ENCODE data around the gene EIF2D.

Gene EIF2D

DNA sequence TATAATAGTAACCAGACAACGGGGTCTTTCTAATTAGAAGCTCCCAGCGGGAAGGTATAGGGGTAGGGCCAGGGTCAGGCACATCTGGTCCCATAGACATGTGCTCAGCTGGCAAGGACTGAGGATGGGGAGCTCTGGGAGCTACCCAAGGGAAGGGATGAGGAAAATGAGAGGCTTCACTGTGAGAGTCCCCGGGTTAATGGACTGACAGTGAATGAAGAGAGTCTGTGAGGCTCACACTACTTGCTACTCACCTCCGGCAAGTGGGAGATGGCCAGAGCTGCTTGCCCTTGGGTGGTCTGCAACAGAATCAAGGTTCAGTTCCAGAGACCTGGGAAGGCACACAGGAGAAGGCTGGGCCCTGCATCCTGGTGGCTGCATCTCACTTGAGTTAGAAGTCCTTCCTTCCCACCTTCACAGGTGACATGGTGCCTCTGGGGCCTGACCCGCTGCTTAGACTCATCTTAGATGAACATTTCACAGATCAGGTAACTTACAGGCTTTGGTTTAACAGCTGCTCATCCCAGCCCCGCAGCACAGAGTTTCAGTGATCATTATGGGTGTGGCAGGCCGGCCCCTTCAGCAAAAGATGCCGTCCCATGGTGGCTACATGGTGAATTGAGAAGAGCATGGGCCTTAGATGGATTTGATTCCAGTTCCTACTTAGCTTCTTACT is 31.7 kb downstream of the EIF2D start:
- H3K9me3 ChIP-seq (ENCODE audit: control insufficient read depth, low read length): no peaks in the 10 kb centered on the region
- H3K36me3 ChIP-seq (ENCODE audit: control insufficient read depth, insufficient read depth, low read length): no peaks in the 10 kb centered on the region
- H3K4me3 ChIP-seq (ENCODE audit: insufficient read depth, low read depth, low read length): no peak overlapping the region
- 93 to 94% methylated on average over 8 of the region's 8 CpGs for WGBS, 2 experiments
- no peaks in the 10 kb centered on the region for H3K4me1 ChIP-seq (ENCODE audit: control insufficient read depth, insufficient read depth, low read length)
- no peaks in the 10 kb centered on the region for H3K27me3 ChIP-seq (ENCODE audit: control insufficient read depth, insufficient read depth, low read length, poor library complexity, severe bottlenecking)
- no peak overlapping the region for H3K27ac ChIP-seq (ENCODE audit: insufficient read depth, low read depth, low read length, poor library complexity, severe bottlenecking)

DNA sequence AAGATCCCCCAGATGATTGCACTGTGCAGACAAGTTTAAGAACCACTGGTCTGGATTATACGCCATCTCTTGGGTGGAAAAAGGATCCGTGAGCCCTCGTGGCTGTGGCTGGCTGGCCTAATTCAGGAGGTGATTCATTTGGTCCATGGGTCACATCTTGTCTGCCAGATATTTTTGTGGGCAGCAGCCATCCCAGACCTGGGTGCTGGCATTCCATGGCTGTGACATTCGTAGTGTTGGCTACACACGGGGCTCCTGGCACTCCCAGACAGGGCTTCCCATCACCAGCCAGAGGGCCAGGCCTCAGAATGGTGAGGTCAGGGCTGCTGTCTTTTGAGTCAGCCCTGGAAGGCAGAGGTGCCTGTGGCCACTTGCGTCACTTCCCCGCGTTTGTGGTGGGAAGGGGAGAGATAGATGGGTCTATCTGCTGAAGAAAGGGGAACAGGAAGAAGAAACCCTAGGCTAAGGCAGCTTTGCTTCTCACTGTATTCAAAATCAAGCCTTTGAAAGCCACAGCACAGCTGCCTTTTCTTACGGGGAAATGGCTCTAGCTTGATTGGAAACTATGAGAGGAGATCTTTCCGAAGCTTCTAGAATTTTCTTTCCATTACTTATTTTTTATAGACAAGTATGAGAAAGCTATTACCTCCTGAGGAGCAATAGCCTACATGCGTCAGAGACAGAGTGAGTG is 32.4 kb downstream of the EIF2D start:
- no peak overlapping the region for H3K27ac ChIP-seq (ENCODE audit: insufficient read depth, low read depth, low read length, poor library complexity, severe bottlenecking)
- H3K36me3 ChIP-seq (ENCODE audit: control insufficient read depth, insufficient read depth, low read length): no peaks in the 10 kb centered on the region
- 90 to 93% methylated on average over 11 of the region's 11 CpGs for whole genome bisulfite sequencing, 2 experiments
- no peaks in the 10 kb centered on the region for H3K9me3 ChIP-seq (ENCODE audit: control insufficient read depth, low read length)
- H3K4me1 ChIP-seq (ENCODE audit: control insufficient read depth, insufficient read depth, low read length): no peaks in the 10 kb centered on the region
- no peaks in the 10 kb centered on the region for H3K27me3 ChIP-seq (ENCODE audit: control insufficient read depth, insufficient read depth, low read length, poor library complexity, severe bottlenecking)
- no peak overlapping the region for H3K4me3 ChIP-seq (ENCODE audit: insufficient read depth, low read depth, low read length)

DNA sequence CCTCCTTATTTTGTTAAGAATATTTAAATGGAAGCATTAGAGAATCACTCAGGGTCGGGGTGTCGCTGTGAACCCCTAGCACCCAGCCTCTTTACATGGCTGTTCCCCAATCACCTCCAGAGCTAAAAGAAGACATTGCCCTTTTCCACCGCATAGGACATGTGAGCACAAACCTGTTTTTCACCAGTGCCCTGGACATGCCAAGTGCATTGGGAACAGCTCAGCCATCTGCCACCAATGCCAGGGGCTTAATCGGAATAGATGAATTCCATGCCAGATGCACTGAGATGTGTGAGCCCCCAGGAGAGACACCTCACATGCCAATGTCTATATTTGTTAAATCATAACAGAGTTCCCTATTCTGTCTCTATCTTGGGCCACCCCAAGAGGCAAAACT is 33.3 kb downstream of the EIF2D start:
- no peak overlapping the region for H3K4me3 ChIP-seq (ENCODE audit: insufficient read depth, low read depth, low read length)
- no peaks in the 10 kb centered on the region for H3K9me3 ChIP-seq (ENCODE audit: control insufficient read depth, low read length)
- no peaks in the 10 kb centered on the region for H3K36me3 ChIP-seq (ENCODE audit: control insufficient read depth, insufficient read depth, low read length)
- H3K27me3 ChIP-seq (ENCODE audit: control insufficient read depth, insufficient read depth, low read length, poor library complexity, severe bottlenecking): no peaks in the 10 kb centered on the region
- no peak overlapping the region for H3K27ac ChIP-seq (ENCODE audit: insufficient read depth, low read depth, low read length, poor library complexity, severe bottlenecking)
- WGBS, 2 experiments: 90 to 92% methylated on average over 4 of the region's 4 CpGs
- H3K4me1 ChIP-seq (ENCODE audit: control insufficient read depth, insufficient read depth, low read length): no peaks in the 10 kb centered on the region

DNA sequence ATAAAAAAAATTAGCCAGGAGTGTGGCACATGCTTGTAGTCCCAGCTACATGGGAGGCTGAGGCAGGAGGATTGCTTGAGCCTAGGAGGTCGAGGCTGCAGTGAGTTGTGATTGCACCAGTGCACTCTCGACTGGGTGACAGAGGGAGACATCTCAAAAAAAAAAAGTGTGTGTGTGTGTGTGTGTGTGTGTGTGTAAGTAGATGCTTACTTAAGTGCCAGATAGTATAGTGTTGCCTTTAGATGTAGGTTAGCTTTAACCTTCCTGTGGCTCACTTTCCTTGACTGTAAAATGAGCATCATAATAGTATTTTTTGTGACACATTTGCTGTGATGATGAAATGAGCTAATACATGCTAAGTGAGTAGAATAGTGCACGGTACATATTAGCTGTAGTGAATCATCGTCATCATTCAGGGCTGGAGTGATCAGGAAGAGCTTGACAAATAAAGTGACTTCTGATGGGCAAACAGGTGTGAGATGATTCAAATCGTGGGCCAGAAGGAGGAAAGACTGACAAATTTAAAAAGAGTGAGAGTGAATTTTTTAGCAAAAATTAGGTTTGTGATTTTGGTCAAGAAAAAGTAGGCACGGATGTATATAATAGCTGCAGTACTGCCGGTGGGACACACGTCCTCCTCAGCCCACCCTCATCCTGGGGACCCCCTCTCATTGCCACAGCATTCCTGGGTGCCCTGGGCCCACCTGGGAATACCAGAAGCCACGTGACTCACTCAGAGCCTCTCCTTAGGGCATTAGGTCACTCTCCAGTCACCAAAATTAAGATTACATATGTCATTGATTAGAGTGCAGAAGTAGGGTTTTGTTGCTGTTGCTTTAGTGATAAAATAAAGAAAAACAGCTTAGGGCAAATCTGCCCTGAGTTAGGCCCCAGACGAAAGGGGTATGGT is 33.9 kb downstream of the EIF2D start:
- WGBS, 2 experiments: 89 to 91% methylated on average over 10 of the region's 10 CpGs
- H3K27ac ChIP-seq (ENCODE audit: insufficient read depth, low read depth, low read length, poor library complexity, severe bottlenecking): no peak overlapping the region
- no peaks in the 10 kb centered on the region for H3K36me3 ChIP-seq (ENCODE audit: control insufficient read depth, insufficient read depth, low read length)
- H3K9me3 ChIP-seq (ENCODE audit: control insufficient read depth, low read length): no peaks in the 10 kb centered on the region
- no peaks in the 10 kb centered on the region for H3K27me3 ChIP-seq (ENCODE audit: control insufficient read depth, insufficient read depth, low read length, poor library complexity, severe bottlenecking)
- H3K4me1 ChIP-seq (ENCODE audit: control insufficient read depth, insufficient read depth, low read length): no peaks in the 10 kb centered on the region
- no peak overlapping the region for H3K4me3 ChIP-seq (ENCODE audit: insufficient read depth, low read depth, low read length)

DNA sequence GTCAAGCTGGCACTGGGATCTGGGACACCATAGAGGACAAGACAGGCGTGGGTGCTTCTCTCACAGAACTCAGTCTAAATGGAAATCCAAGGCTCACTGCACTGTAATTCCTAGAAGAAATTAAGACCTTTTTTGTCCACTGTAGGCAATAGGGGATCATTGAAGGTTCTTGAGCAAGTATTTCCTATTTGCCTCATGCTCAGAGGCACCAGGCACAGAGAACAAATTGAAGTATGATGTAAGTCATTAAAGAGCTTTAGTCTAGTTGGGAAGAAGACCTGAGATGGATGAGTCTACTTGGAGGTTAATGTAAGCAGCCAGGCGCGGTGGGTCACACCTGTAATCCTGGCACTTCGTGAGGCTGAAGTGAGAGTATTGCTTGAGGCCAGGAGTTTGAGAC is 34.6 kb downstream of the EIF2D start:
- H3K9me3 ChIP-seq (ENCODE audit: control insufficient read depth, low read length): no peaks in the 10 kb centered on the region
- H3K4me1 ChIP-seq (ENCODE audit: control insufficient read depth, insufficient read depth, low read length): no peaks in the 10 kb centered on the region
- 71 to 73% methylated on average over 4 of the region's 4 CpGs for WGBS, 2 experiments
- no peaks in the 10 kb centered on the region for H3K36me3 ChIP-seq (ENCODE audit: control insufficient read depth, insufficient read depth, low read length)
- H3K27ac ChIP-seq (ENCODE audit: insufficient read depth, low read depth, low read length, poor library complexity, severe bottlenecking): no peak overlapping the region
- H3K27me3 ChIP-seq (ENCODE audit: control insufficient read depth, insufficient read depth, low read length, poor library complexity, severe bottlenecking): no peaks in the 10 kb centered on the region
- no peak overlapping the region for H3K4me3 ChIP-seq (ENCODE audit: insufficient read depth, low read depth, low read length)

DNA sequence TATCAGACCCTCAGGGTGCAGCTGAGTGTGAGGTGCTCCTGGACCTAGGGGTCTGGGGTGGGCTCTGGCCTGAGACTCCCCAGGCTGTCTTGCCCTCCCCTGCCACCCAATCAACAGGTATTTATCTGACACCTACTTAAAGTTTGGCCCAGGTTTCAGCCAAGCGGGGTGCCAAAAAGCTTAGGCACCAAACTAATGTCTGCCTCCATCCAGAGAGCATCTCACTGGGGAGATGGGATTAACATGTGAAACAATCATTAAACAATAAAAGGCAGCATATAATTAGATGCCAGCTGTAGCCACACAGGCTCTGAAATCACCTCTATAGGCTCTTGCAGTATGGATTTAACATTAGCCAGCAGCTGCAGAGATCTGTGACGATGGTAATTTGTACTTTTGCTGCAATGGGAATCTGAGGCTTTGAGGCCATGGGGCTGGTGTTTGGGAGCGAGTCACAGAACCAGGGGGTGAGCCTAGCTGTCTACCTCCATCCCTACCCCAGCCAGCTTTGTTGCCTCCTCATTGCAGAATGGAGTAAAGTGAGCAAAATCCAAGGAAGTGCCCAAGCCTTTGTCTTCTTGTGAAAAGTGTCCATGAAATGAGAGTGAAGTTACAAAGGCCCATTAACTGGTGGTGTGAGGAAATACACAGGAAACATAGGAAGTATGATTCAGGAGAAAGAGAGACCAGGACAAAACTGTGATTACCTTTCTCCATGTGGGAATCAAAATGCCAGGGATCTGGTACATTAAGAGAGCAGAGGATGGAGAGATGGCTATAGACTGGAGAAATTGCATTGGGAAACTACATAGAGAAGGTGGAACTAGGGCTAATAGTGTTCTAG is 36.1 kb downstream of the EIF2D start:
- H3K36me3 ChIP-seq (ENCODE audit: control insufficient read depth, insufficient read depth, low read length): no peaks in the 10 kb centered on the region
- 86 to 87% methylated on average over 3 of the region's 3 CpGs for WGBS, 2 experiments
- H3K4me1 ChIP-seq (ENCODE audit: control insufficient read depth, insufficient read depth, low read length): no peaks in the 10 kb centered on the region

DNA sequence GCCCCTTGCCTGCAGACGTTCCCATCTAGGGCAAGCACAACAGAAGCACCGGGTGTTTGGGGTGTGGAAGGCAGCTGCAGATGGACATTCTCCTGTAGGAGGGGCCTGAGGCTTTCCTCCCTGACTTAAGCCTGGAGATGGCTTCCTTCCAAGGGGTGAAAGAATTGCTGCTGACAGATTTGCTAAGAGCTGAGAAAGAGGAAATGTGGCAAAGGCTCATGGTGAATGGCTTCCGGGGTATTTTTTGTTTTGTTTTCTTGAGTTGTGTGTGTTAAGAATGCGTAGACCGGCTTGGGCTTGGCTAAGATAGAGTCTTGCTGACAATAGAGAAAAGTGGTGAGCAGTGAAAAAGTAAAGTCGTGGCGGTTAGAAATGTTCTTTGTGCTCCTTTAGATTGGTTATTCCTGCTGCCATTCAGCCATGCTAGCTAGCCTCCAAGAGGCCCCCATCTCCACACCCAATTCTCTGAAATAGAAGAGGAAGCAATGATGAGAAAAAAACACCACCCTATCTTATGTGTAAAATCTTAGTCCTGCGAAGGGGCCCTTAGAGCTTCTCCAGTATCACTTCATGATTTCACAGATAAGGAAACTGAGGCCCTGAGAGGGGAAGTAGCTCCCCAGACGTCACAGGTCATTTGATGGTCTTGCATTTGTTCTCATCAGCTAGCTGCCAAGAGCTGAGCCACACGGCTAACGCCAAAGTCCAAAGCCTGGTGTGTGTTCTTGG is 36.9 kb downstream of the EIF2D start:
- H3K36me3 ChIP-seq (ENCODE audit: control insufficient read depth, insufficient read depth, low read length): no peaks in the 10 kb centered on the region
- H3K9me3 ChIP-seq (ENCODE audit: control insufficient read depth, low read length): no peaks in the 10 kb centered on the region
- H3K27ac ChIP-seq (ENCODE audit: insufficient read depth, low read depth, low read length, poor library complexity, severe bottlenecking): no peak overlapping the region
- no peaks in the 10 kb centered on the region for H3K27me3 ChIP-seq (ENCODE audit: control insufficient read depth, insufficient read depth, low read length, poor library complexity, severe bottlenecking)
- 75 to 76% methylated on average over 11 of the region's 11 CpGs for WGBS, 2 experiments
- H3K4me1 ChIP-seq (ENCODE audit: control insufficient read depth, insufficient read depth, low read length): no peaks in the 10 kb centered on the region
- no peak overlapping the region for H3K4me3 ChIP-seq (ENCODE audit: insufficient read depth, low read depth, low read length)

More for the DNA sequence above, 36.1 kb downstream of the EIF2D start:
- Histone ChIP-seq H3K4me3 (ENCODE audit: insufficient read depth, low read depth, low read length) (no peak overlapping the region), H3K27me3 (ENCODE audit: control insufficient read depth, insufficient read depth, low read length, poor library complexity, severe bottlenecking) (no peaks in the 10 kb centered on the region), H3K27ac (ENCODE audit: insufficient read depth, low read depth, low read length, poor library complexity, severe bottlenecking) (no peak overlapping the region), H3K9me3 (ENCODE audit: control insufficient read depth, low read length) (no peaks in the 10 kb centered on the region)

DNA sequence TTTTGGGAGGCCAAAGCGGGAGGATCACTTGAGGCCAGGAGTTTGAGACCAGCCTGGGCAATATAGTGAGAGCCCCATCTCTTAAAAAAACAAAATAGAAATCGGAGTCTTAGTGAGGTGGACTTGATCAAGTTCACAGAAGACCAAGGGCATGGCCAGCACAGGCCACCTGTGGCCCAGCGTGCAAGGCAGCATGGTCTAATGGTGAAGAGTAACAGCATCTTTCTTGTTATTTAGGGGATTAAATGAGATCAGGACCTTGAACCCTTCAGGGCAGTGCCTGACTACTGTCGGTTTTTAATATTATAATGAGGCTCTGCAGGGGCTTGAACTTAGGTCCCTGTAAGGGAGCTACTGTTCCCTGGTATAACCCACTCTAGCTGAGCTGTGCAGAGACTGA is 38.5 kb downstream of the EIF2D start:
- H3K4me1 ChIP-seq (ENCODE audit: control insufficient read depth, insufficient read depth, low read length): no peaks in the 10 kb centered on the region
- no peaks in the 10 kb centered on the region for H3K36me3 ChIP-seq (ENCODE audit: control insufficient read depth, insufficient read depth, low read length)
- H3K9me3 ChIP-seq (ENCODE audit: control insufficient read depth, low read length): no peaks in the 10 kb centered on the region
- no peak overlapping the region for H3K27ac ChIP-seq (ENCODE audit: insufficient read depth, low read depth, low read length, poor library complexity, severe bottlenecking)
- no peak overlapping the region for H3K4me3 ChIP-seq (ENCODE audit: insufficient read depth, low read depth, low read length)
- H3K27me3 ChIP-seq (ENCODE audit: control insufficient read depth, insufficient read depth, low read length, poor library complexity, severe bottlenecking): no peaks in the 10 kb centered on the region
- WGBS, 2 experiments: 89 to 90% methylated on average over 4 of the region's 4 CpGs

DNA sequence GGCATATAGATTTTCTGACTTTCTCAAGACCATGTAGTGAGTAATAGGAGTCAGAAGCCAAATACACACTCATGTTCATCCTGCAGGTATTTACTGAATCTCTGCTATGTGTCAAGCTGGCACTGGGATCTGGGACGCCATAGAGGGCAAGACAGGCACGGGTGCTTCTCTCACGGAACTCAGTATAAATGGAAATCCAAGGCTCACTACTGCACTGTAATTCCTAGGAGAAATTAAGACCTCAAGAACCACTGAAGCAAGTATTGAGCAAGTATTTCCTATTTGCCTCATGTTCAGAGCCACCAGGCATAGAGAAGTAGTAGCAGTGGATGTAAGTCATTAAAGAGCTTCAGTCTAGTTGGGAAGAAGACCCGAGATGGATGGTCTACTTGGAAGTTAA is 38.9 kb downstream of the EIF2D start:
- Histone ChIP-seq H3K4me3 (ENCODE audit: insufficient read depth, low read depth, low read length) (no peak overlapping the region), H3K36me3 (ENCODE audit: control insufficient read depth, insufficient read depth, low read length) (no peaks in the 10 kb centered on the region), H3K4me1 (ENCODE audit: control insufficient read depth, insufficient read depth, low read length) (no peaks in the 10 kb centered on the region), H3K9me3 (ENCODE audit: control insufficient read depth, low read length) (no peaks in the 10 kb centered on the region), H3K27me3 (ENCODE audit: control insufficient read depth, insufficient read depth, low read length, poor library complexity, severe bottlenecking) (no peaks in the 10 kb centered on the region), H3K27ac (ENCODE audit: insufficient read depth, low read depth, low read length, poor library complexity, severe bottlenecking) (no peak overlapping the region)
- 92 to 93% methylated on average over 4 of the region's 4 CpGs for WGBS, 2 experiments
